A673 (cell line): Measurements from ENCODE around the gene ZBED6. TPM values are rescaled to one million over a fixed set of nuclear protein-coding genes. Genes with fewer than 3 reads are reported as not detected.

Source experiments
- BruUV-seq: library from RNA; stranded (reverse); fragments of 400-500 nt; replicated peaks from 2 replicates; lab custom pipeline; 2021; lab: Mats Ljungman, UMichigan
- CTCF ChIA-PET: fragments of 300-600 bp; sonication (Branson Sonifier 250); formaldehyde crosslinking; loops from one replicate; lab custom pipeline; 2022; ENCODE audit warnings: antibody characterized with exemption; lab: Charles Lee
- POLR2A ChIA-PET: fragments of 300-600 bp; sonication (Branson Sonifier 250); formaldehyde crosslinking; loops from one replicate; lab custom pipeline; 2022; ENCODE audit warnings: antibody characterized with exemption; ENCODE audit not compliant: low non-redundant PET; lab: Charles Lee
- DNase-seq: peaks from one replicate; pipeline ENCODE4 v3.0.0-alpha.2; 2015; ENCODE audit warnings: low spot score
- H3K27ac ChIP-seq: fragments of 200-600 bp; sonication (generic); 2 replicates; pipeline ENCODE4 v1.5.1; 2016; ENCODE audit warnings: mixed run types, low read depth, mild to moderate bottlenecking, mixed read lengths, antibody characterized with exemption, low read length; ENCODE audit not compliant: poor library complexity, severe bottlenecking
- H3K27me3 ChIP-seq: fragments of 200-600 bp; sonication (generic); replicated peaks from 2 replicates; pipeline ENCODE4 v1.6.1; 2017; ENCODE audit warnings: mixed run types, low read depth, mild to moderate bottlenecking, mixed read lengths, antibody characterized with exemption, low read length; ENCODE audit not compliant: insufficient read depth, poor library complexity
- H3K36me3 ChIP-seq: fragments of 200-600 bp; sonication (generic); 2 replicates; pipeline ENCODE4 v1.6.1; 2016; ENCODE audit warnings: mixed run types, mild to moderate bottlenecking, mixed read lengths, antibody characterized with exemption, low read length; ENCODE audit not compliant: insufficient read depth, poor library complexity, severe bottlenecking
- H3K4me1 ChIP-seq: fragments of 200-600 bp; sonication (generic); 2 replicates; pipeline ENCODE4 v1.6.1; 2017; ENCODE audit warnings: mixed run types, mild to moderate bottlenecking, mixed read lengths, antibody characterized with exemption, low read length; ENCODE audit not compliant: insufficient read depth, poor library complexity, severe bottlenecking
- H3K4me3 ChIP-seq: fragments of 200-600 bp; sonication (generic); 2 replicates; pipeline ENCODE4 v1.5.1; 2016; ENCODE audit warnings: low read depth, mixed run types, mild to moderate bottlenecking, mixed read lengths, low read length; ENCODE audit not compliant: poor library complexity, severe bottlenecking
- H3K9me3 ChIP-seq: fragments of 200-600 bp; sonication (generic); 2 replicates; pipeline ENCODE4 v1.6.1; 2016; ENCODE audit warnings: mixed run types, low read depth, mild to moderate bottlenecking, mixed read lengths, antibody characterized with exemption, low read length; ENCODE audit not compliant: poor library complexity, severe bottlenecking
- EZH2 ChIP-seq: fragments of 200-600 bp; sonication (generic); IDR thresholded peaks from 2 replicates; pipeline ENCODE4 v1.6.1; 2017; ENCODE audit warnings: borderline replicate concordance, low read depth, mild to moderate bottlenecking, mixed read lengths, antibody characterized with exemption, low read length; ENCODE audit not compliant: poor library complexity, severe bottlenecking
- intact Hi-C: fragments of 100-400 bp; cut with micrococcal nuclease; formaldehyde crosslinking; loops from one replicate; pipeline ENCODE4 v1.10.0; 2022; ENCODE audit not compliant: unreplicated experiment
- total RNA-seq: library from RNA; stranded (reverse); gene quantifications from 2 replicates; pipeline ENCODE4 v1.2.3, GENCODE V29; 2021
- TF ChIP-seq, protein P1 (sequence below): fragments of 300-800, 200-600 bp; sonication (generic); conservative IDR thresholded peaks from 2 replicates; pipeline ENCODE4 v1.5.1; 2017; ENCODE audit warnings: low read depth, mild to moderate bottlenecking, antibody characterized with exemption, low read length, moderate library complexity, mixed read lengths

The ZBED6 gene
- total RNA-seq, 1 experiment from 2014 or later, result 29.6 TPM

DNA sequence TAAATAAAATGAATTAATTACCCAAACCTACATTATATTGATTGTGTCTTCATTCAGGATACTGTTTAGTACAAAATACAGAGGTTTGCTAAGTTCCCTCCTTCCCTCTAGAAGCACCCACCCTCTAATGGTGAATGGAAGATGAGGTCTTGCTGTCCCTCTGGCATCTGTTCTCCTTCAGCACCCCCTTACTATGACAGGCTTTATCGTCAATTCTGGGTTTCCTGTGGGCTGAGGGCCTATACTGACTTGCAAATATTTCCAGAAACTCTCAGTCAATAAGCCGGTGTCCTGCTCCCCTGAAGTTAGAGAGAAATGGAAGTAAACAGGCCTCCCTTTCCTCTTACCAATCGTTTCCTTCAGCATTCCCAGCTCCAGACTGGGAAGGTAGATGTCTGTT lies 17.3 kb upstream of the ZBED6 start:
- ChIA-PET POLR2A (no interaction called here), CTCF (no interaction called here)
- TF ChIP-seq, protein P1, sequence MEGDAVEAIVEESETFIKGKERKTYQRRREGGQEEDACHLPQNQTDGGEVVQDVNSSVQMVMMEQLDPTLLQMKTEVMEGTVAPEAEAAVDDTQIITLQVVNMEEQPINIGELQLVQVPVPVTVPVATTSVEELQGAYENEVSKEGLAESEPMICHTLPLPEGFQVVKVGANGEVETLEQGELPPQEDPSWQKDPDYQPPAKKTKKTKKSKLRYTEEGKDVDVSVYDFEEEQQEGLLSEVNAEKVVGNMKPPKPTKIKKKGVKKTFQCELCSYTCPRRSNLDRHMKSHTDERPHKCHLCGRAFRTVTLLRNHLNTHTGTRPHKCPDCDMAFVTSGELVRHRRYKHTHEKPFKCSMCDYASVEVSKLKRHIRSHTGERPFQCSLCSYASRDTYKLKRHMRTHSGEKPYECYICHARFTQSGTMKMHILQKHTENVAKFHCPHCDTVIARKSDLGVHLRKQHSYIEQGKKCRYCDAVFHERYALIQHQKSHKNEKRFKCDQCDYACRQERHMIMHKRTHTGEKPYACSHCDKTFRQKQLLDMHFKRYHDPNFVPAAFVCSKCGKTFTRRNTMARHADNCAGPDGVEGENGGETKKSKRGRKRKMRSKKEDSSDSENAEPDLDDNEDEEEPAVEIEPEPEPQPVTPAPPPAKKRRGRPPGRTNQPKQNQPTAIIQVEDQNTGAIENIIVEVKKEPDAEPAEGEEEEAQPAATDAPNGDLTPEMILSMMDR, result no peak
- no peak for TF ChIP-seq EZH2
- Histone ChIP-seq H3K27me3 (no peaks in the 10 kb centered on the region), H3K4me1 (no peaks in the 10 kb centered on the region), H3K4me3 (no peak overlapping the region), H3K36me3 (no peaks in the 10 kb centered on the region), H3K9me3 (no peaks in the 10 kb centered on the region), H3K27ac (no peak overlapping the region)
- BruUV-seq, result no TSS peak
- DNase-seq, result no peak
- intact Hi-C loops, result no loop called here

DNA sequence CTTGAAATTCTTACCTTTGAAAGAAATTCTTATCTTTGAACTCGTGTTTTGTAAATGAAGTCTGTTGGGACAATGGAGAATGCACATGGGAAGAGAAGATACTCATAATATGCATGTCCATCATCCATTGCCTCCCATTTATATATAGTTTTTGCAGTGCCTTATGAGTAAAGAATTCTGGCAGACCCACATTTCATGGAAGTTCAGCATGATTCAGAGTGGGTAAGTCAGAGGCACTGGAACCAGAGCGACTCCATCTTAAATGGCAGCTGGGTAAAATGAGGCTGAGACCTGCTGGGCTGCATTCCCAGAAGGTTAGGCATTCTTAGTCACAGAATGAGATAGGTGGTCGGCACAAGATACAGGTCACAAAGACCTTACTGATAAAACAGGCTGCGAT lies 16.6 kb upstream of the ZBED6 start:
- no TSS peak for BruUV-seq
- H3K36me3 ChIP-seq, result no peaks in the 10 kb centered on the region
- intact Hi-C loops, result no loop called here
- H3K9me3 ChIP-seq, result no peaks in the 10 kb centered on the region
- no peaks in the 10 kb centered on the region for H3K4me1 ChIP-seq
- H3K27ac ChIP-seq, result no peak overlapping the region
- H3K27me3 ChIP-seq, result no peaks in the 10 kb centered on the region
- DNase-seq, result no peak
- TF ChIP-seq, protein P1, result no peak
- TF ChIP-seq EZH2, result no peak
- ChIA-PET CTCF (no interaction called here), POLR2A (no interaction called here)
- H3K4me3 ChIP-seq, result no peak overlapping the region

DNA sequence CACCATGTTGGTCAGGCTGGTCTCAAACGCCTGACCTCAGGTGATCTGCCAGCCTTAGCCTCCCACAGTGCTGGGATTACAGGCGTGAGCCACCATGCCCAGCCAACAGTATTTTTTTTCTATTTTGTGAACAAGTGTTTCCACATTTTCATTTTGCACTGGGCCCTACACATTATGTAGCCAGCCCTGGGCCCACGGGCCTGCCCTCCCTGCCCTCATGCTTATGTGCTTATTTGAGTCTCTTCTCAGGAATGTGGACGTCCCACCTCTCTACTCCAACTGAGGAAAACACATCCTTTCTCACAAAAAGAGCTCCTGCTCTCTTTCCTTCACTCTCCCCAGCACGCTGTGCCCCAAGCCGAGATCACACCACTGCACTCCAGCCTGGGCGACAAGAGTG lies 13.5 kb upstream of the ZBED6 start:
- intact Hi-C loops, result no loop called here
- Histone ChIP-seq H3K27me3 (no peaks in the 10 kb centered on the region), H3K4me1 (no peaks in the 10 kb centered on the region), H3K4me3 (no peak overlapping the region), H3K27ac (no peak overlapping the region), H3K9me3 (no peaks in the 10 kb centered on the region), H3K36me3 (no peaks in the 10 kb centered on the region)
- CTCF ChIA-PET, result no interaction called here
- POLR2A ChIA-PET, result no interaction called here
- no TSS peak for BruUV-seq
- no peak for TF ChIP-seq EZH2
- TF ChIP-seq, protein P1, result no peak
- no peak for DNase-seq
